Measurements from ENCODE around the gene BAG2. TPM values are rescaled to one million over a fixed set of nuclear protein-coding genes. Genes with fewer than 3 reads are reported as not detected.
A peak's percentile ranks its signal among the peaks of the same experiment; 100 is the strongest.

Gene BAG2
- total RNA-seq, 1 donor from 2014 or later = 2.5 TPM

DNA sequence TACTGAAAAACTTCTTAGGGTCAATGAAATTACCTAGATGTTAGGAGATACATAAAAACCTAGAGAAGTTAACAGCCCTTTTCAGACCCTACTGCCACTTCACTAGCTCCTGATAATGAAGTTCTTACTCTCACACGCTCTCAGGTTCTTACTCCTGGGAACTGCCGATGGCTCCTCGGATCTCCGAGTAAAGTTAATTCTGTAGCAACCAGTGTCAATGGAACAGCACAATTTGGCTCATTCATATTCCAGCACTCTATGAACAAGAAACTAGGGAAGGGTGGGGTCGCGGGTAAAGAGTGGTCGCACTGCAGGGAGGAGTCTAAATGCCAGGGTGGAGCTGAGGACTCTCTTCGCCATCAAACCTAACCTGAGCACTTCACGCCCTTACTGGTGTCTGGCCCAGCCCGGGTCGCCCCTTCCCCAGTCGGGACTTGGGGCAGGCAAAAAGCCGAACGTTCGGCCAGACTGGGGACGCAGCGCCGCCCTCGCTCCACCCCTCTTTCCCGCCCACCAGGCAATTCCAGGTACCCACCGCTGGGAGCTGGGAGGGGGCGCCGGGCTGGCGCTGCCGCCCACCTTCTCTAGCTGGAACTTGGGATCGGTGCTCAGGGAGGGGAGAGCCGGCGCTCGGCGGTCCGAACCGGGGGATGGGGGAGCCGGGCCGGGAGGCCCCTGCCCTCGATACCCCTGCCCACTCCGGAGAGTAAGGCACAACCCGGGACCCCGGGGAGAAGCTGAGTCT is 49.2 kb downstream of the BAG2 start:
- peak; percentile 85 for ATAC-seq
- DNase-seq (ENCODE audit: low spot score) = peak; percentile 64

DNA sequence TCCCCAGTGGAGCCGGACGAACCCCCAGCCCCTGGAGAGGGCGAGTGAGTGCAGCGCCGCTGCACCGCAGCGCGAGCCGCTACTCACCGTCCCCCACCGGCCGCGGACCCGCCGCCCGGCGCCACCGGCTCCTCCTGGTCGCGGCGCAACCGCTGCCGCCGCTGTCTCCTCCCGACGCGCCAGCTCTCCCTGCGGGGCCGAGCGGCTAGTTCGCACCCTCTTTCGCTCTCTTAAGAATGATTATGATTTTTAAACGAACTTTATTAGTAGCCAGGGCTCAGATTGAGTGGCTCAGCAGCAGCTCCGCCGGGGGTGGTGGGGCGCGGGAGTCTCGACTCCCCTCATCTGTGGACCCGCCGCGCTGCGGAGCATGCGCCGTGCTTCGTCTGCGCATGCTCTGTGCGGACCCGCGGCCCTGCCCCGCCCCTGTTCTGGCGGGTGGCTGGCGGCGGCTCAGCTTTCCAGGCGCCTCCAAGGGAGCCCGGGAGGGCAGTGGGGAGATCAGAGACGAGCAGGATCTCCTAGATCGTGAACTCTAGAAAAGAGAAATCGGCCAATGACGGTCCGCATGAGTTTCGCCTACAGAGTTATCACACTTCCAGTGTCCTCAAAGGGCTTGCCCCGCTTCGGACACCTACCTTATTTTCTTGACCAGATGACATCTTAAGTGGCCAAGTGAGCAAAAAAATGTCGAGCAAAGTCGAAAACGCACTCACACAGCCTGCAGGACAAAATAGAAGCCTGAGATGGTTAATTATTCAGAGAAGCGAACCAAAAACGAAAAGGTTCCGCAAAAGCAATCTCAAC is 50.0 kb downstream of the BAG2 start, which contains the start of gene RAB23:
RAB23 (minus strand) TSS at position 372 of the 807 bp plus-strand sequence. CDS start 11,927 bp downstream, outside the sequence.
- peak; percentile 94 for ATAC-seq
- peak; percentile 89 for DNase-seq (ENCODE audit: low spot score)

DNA sequence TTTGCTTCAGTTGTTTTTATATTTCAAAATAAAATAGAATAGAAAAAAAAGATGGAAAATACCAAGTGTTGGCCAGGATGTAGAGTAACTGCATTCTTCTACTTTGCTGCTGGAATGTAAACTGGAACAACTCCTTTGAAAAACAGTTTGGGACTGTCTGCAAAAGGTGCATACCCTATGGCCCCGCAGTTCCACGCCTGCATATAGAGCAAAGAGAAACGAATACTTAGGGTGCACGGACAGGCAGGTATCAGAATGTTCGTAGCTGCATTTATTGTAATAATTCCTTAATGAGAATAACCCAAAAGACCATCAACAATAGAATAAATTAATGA is 50.6 kb downstream of the BAG2 start:
- ATAC-seq (no peak), DNase-seq (ENCODE audit: low spot score) (no peak)

DNA sequence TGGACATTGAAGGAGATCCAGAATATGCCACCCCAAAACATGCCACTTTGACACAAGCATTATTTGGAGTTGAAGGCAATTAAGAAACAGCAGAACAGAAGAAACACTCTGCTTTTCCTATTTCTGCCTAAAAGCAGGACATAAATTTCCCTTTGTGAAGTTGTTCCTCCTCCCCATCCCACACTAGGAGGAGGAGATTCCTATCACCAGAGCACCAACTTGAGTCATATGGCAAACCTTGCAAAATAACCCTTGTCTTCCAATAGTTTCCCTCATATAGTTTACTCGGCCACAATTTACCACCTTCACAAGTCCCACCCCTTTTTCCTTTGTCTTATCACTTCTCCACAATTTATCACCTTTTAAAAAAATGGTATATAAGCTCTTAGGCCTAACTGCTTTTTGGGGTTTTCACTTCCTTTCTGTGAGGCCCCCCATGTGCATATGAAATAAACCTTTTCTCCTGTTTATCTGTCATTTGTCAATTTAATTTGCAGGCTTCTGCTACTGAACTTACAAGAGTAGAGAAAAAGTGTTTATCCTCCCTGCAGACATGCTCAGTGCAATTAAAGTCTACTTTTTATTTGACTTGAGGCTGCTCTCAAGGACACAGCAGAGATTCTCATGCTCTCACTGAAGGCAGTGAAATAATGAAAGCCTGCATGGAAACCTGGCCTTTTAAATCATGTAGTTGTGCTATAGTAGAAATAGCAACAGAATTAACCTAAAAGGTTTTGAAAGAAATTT is 52.8 kb downstream of the BAG2 start:
- no peak for DNase-seq (ENCODE audit: low spot score)

DNA sequence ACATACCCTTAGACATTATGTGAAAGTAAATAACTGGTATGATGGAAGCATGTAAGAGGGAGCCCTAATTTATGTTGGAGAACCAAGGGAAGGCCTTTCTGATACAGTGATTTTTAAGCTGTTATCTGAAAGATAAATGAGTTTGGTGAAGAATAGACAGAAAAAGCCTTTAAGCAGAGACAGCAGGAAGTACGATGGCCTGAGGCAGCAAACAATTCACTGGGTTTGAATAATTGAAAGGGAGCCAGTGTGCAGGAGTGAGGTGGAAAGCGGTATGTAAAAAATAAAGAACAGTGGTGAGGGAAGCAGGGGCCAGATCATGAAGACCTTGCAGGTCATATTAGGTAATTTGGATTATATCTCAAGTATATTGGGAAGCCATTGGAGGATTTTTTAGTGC is 54.1 kb downstream of the BAG2 start:
- DNase-seq (ENCODE audit: low spot score) = no peak

More for the DNA sequence above, 52.8 kb downstream of the BAG2 start:
- ATAC-seq = no peak

More for the DNA sequence above, 54.1 kb downstream of the BAG2 start:
- no peak for ATAC-seq

Other genes with a start within 250 kb of the BAG2 start
- not detected for gene BEND6, start 217.2 kb upstream of the BAG2 start, total RNA-seq
- 4.9 TPM for gene KIAA1586, start 125.6 kb upstream of the BAG2 start, total RNA-seq
- 19.3 TPM for gene ZNF451, start 82.1 kb upstream of the BAG2 start, total RNA-seq
- 2.5 TPM for gene RAB23, start 50.0 kb downstream of the BAG2 start, total RNA-seq
- gene PRIM2, start 145.3 kb downstream of the BAG2 start, total RNA-seq = 4.3 TPM

Measured in left lobe of liver (tissue), 2 donors.